Measurements from ENCODE around the gene WAS. TPM values are rescaled to one million over a fixed set of nuclear protein-coding genes. Genes with fewer than 3 reads are reported as not detected.

Gene WAS
- 1 to 10 TPM; 2.5 to 5.5 TPM for total RNA-seq
- polyA plus RNA-seq (ENCODE audit: insufficient read depth, low read depth, low replicate concordance), result 4.7 TPM
- long read RNA-seq, donor 1, partial matches to known transcripts, result 0 of 1 reads
- long read RNA-seq, donor 1, other reads (novel, unspliced or antisense), result 0 of 1 reads
- long read RNA-seq, donor 2, result 0 reads

GRCh38 chrX:48683411-48683982 lies at the start of gene WAS:
TSS of gene WAS (plus strand) at chrX:48683799. CDS start at chrX:48683854, 55 bp downstream.
- H3K36me3 ChIP-seq (ENCODE audit: low read depth, missing control alignments), result no peaks in the 10 kb centered on the region
- intact Hi-C loops (cut with DNase I; ENCODE audit: low total_unique reads), result no loop called here
- WGBS, 2 donors, result 73 to 86% methylated on average over 10 to 13 of the region's 13 CpGs
- H3K27me3 ChIP-seq, result no peaks in the 10 kb centered on the region
- TF ChIP-seq CTCF (IDR thresholded peaks at IDR 0.05) (no peak), POLR2A (IDR thresholded peaks at IDR 0.05) (no peak)
- no peak within 1 kb of the TSS for H3K4me3 ChIP-seq
- H3K27ac ChIP-seq, result no peak within 1 kb of the TSS
- no peak for DNase-seq
- no peaks in the 10 kb centered on the region for H3K4me1 ChIP-seq
- no peaks in the 10 kb centered on the region for H3K9me3 ChIP-seq

GRCh38 chrX:48636301-48636700 lies 47.3 kb upstream of the WAS start:
- TF ChIP-seq POLR2A (IDR thresholded peaks at IDR 0.05) (no peak), CTCF (IDR thresholded peaks at IDR 0.05) (no peak)
- Histone ChIP-seq H3K27me3 (no peaks in the 10 kb centered on the region), H3K4me3 (no peak overlapping the region), H3K4me1 (no peaks in the 10 kb centered on the region), H3K27ac (no peak overlapping the region), H3K9me3 (no peaks in the 10 kb centered on the region), H3K36me3 (ENCODE audit: low read depth, missing control alignments) (no peaks in the 10 kb centered on the region)
- DNase-seq, result no peak
- 87 to 88% methylated on average over 1 of the region's 1 CpG for WGBS, 2 donors
- intact Hi-C loops (cut with DNase I; ENCODE audit: low total_unique reads), result no loop called here

DNA sequence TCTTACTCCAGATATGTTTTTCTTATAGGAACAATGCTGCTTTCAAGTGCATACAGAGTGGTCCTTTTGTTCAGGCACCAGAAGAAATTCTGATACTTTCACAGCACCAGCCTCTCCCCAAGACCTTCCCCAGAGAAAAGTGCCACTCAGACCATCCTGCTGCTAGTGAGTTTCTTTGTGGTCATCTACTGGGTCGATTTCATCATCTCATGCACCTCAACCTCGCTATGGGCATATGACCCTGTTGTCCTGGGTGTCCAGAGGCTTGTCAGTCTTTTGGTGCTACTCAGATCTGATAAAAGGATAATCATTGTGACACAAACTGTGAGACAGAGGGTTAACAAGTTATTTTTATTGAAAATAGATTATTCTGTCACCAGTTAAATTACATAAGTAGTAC lies 46.8 kb upstream of the WAS start:
- no peak for TF ChIP-seq POLR2A (IDR thresholded peaks at IDR 0.05)
- no peak for DNase-seq
- H3K27ac ChIP-seq, result no peak overlapping the region
- WGBS, 2 donors, result 58 to 65% methylated on average over 2 of the region's 2 CpGs
- no peak overlapping the region for H3K4me3 ChIP-seq
- intact Hi-C loops (cut with DNase I; ENCODE audit: low total_unique reads), result no loop called here
- H3K4me1 ChIP-seq, result no peaks in the 10 kb centered on the region
- no peaks in the 10 kb centered on the region for H3K36me3 ChIP-seq (ENCODE audit: low read depth, missing control alignments)
- H3K27me3 ChIP-seq, result no peaks in the 10 kb centered on the region
- no peaks in the 10 kb centered on the region for H3K9me3 ChIP-seq

DNA sequence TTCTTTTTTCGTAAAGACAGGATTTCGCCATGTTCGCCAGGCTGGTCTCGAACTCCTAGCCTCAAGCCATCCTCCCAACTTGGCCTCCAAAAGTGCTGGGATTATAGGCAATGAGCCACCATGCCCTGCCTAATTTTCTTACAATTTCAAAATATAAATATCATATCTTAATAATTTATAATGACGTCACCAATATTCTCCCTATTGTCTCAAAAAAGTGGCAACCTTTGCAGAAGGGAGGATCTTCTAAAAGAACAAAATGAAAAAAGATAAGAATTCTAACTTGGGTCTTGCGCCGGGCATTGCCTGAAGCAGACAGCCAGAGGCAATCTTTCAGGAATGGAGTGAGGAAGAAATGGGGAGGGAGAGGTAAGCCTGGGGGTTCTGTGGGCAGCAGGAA lies 37.9 kb upstream of the WAS start:
- no peak overlapping the region for H3K4me3 ChIP-seq
- DNase-seq, result no peak
- intact Hi-C loops (cut with DNase I; ENCODE audit: low total_unique reads), result no loop called here
- WGBS, 2 donors, result 71 to 92% methylated on average over 7 of the region's 7 CpGs
- H3K36me3 ChIP-seq (ENCODE audit: low read depth, missing control alignments), result no peaks in the 10 kb centered on the region
- no peaks in the 10 kb centered on the region for H3K27me3 ChIP-seq
- peaks cover 3% of the 10 kb centered on the region for H3K4me1 ChIP-seq
- H3K27ac ChIP-seq, result no peak overlapping the region
- TF ChIP-seq POLR2A (IDR thresholded peaks at IDR 0.05), result no peak
- no peak for TF ChIP-seq CTCF (IDR thresholded peaks at IDR 0.05)
- no peaks in the 10 kb centered on the region for H3K9me3 ChIP-seq

GRCh38 chrX:48648336-48648751 lies 35.3 kb upstream of the WAS start:
- no peaks in the 10 kb centered on the region for H3K27me3 ChIP-seq
- no peaks in the 10 kb centered on the region for H3K36me3 ChIP-seq (ENCODE audit: low read depth, missing control alignments)
- peaks cover 3% of the 10 kb centered on the region for H3K4me1 ChIP-seq
- peak; percentile 72 for DNase-seq
- H3K27ac ChIP-seq, result peak overlapping the region in 1 of 2 donors; percentile 19
- intact Hi-C loops (cut with DNase I; ENCODE audit: low total_unique reads), result no loop called here
- H3K9me3 ChIP-seq, result no peaks in the 10 kb centered on the region
- 20 to 33% methylated on average over 6 of the region's 6 CpGs for WGBS, 2 donors
- TF ChIP-seq CTCF (IDR thresholded peaks at IDR 0.05) (no peak), POLR2A (IDR thresholded peaks at IDR 0.05) (no peak)
- H3K4me3 ChIP-seq, result no peak overlapping the region
